Testis (tissue), 3 donors: ENCODE data around the gene PRDM13. TPM values are rescaled to one million over a fixed set of nuclear protein-coding genes. Genes with fewer than 3 reads are reported as not detected.
"Not testable (repeated sequence)": the region's sequence is repeated elsewhere in the genome, so short reads cannot be mapped to it uniquely, and the experiment has no call there.

Experiments used
- DNase-seq: peaks from one replicate; pipeline ENCODE4 v3.0.0-alpha.2; 2019
- H3K27ac ChIP-seq, 2 donors: fragments of 200-600 bp; sonication (generic); one replicate each; pipeline ENCODE4 v1.5.1; 2019
- H3K27me3 ChIP-seq: fragments of 200-600 bp; sonication (generic); one replicate; pipeline ENCODE4 v1.5.1; 2019
- H3K36me3 ChIP-seq: fragments of 200-600 bp; sonication (generic); one replicate; pipeline ENCODE4 v1.5.1; 2017; ENCODE audit warnings: low read depth; ENCODE audit errors: missing control alignments
- H3K4me1 ChIP-seq: fragments of 200-600 bp; sonication (generic); one replicate; pipeline ENCODE4 v1.5.1; 2019
- H3K4me3 ChIP-seq, 2 donors: fragments of 200-600 bp; sonication (generic); one replicate each; pipeline ENCODE4 v1.5.1; 2017 to 2019
- H3K9me3 ChIP-seq: fragments of 200-600 bp; sonication (generic); one replicate; pipeline ENCODE4 v1.5.1; 2017
- CTCF ChIP-seq, 3 experiments: fragments of 450-650 bp in 2 of 3; fragments of 200-600 bp in 1 of 3; sonication (generic) in 1 of 3; IDR thresholded peaks; one replicate each; pipeline ENCODE4 v1.5.1; 2016 to 2019; ENCODE audit warnings: antibody characterized with exemption in 3 of 3, mild to moderate bottlenecking in 2 of 3, moderate library complexity in 1 of 3
- POLR2A ChIP-seq: fragments of 450-650 bp; IDR thresholded peaks from one replicate; pipeline ENCODE4 v1.6.1; 2017; ENCODE audit warnings: antibody characterized with exemption, mild to moderate bottlenecking, moderate library complexity
- WGBS, 2 donors: methylation state at CpG; one replicate each; pipeline ENCODE4 v1.1.5; 2018; 5-methylcytosine and 5-hydroxymethylcytosine counted together
- intact Hi-C: fragments of 100-400 bp; cut with DNase I; formaldehyde crosslinking; loops from one replicate; pipeline ENCODE4 v1.15.1; 2023; ENCODE audit warnings: low total_unique reads
- polyA plus RNA-seq: library from polyadenylated mRNA; stranded (reverse); fragments of 350-450 nt; fragmentation: Illumina TruSeq; extraction: RNeasy Lipid Tissue Mini Kit (QIAGEN cat#74804); gene quantifications from one replicate; pipeline ENCODE4 v1.2.3, GENCODE V29; 2014; ENCODE audit warnings: low read depth, low replicate concordance; ENCODE audit not compliant: insufficient read depth
- total RNA-seq, 2 donors: library from RNA; depleted of rRNA; stranded (reverse); fragments of >200 nt; gene quantifications; one replicate each; pipeline ENCODE4 v1.2.3, GENCODE V29; 2016

PRDM13 gene
- total and polyA plus RNA-seq, 3 donors from 2014 or later = 0.16 to 1.0 (median 0.68) TPM

DNA sequence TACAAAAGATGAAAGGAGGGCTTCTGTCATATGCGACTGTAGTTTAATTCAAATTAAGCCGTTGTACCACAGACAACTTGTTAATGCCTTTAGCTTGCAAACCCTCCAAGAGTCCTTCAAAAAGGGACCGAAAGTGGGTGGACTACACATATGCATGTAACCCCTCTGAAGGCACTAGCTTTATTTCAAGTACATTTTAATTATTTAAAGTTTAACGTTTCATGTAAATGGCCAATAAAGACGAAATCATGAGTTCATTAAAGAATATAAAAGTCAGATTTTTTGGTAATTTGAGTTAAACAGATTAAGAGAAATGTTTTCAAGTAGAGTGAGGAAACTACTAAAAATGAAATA lies 12.8 kb downstream of the PRDM13 start:
- Histone ChIP-seq H3K4me1 (no peaks in the 10 kb centered on the region), H3K27me3 (no peaks in the 10 kb centered on the region)
- TF ChIP-seq CTCF (IDR thresholded peaks at IDR 0.05) (no peak), POLR2A (no peak)

DNA sequence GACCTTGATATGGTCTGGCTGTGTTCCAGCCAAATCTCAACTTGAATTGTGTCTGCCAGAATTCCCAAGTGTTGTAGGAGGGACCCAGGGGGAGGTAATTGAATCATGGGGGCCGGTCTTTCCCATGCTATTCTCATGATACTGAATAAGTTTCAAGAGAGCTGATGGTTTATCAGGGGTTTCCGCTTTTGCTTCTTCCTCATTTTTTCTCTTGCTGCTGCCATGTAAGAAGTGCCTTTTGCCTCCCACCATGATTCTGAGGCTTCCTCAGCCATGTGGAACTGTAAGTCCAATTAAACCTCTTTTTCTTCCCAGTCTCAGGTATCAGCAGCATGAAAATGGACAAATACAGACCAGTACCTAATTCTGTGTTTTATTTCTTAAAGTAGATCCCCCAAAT lies 15.4 kb downstream of the PRDM13 start:
- H3K4me1 ChIP-seq, H3K36me3 ChIP-seq, intact Hi-C loops, H3K27me3 ChIP-seq, H3K4me3 ChIP-seq, DNase-seq, H3K9me3 ChIP-seq, H3K27ac ChIP-seq: not testable (repeated sequence)
- WGBS, 2 donors = 85 to 89% methylated on average over 2 of the region's 2 CpGs

More for the DNA sequence above, 12.8 kb downstream of the PRDM13 start:
- Histone ChIP-seq H3K36me3 (no peaks in the 10 kb centered on the region), H3K27ac (no peak overlapping the region), H3K9me3 (no peaks in the 10 kb centered on the region), H3K4me3 (peak overlapping the region; percentile 38 to 47)
- DNase-seq = no peak
- intact Hi-C loops = no loop called here
- WGBS, 2 donors = 13% methylated on average over 5 of the region's 5 CpGs

DNA sequence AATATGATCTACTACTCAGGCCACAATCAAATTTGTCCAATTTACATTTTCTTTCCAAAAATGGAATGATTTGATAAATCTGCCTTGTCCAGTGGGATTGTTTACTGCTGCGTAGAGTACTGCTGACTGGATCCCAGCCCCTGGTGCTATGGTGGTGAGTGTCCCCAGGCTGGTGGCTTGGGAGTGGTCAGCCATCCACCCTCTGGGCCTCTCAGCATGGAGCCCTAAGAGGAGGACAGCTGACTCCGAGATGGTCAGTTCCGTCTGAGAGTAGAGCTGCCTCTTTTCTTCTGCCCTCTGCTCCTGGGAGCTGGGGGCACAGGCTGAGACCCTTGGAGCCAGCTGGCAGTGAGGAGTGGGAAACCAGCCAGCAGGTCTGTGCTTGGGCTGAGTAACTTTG lies 22.7 kb downstream of the PRDM13 start:
- WGBS, 2 donors = 72 to 76% methylated on average over 3 of the region's 3 CpGs
- TF ChIP-seq CTCF (IDR thresholded peaks at IDR 0.05) (no peak), POLR2A (no peak)
- Histone ChIP-seq H3K9me3 (no peaks in the 10 kb centered on the region), H3K27ac (no peak overlapping the region), H3K4me1 (no peaks in the 10 kb centered on the region), H3K27me3 (no peaks in the 10 kb centered on the region), H3K36me3 (no peaks in the 10 kb centered on the region), H3K4me3 (no peak overlapping the region)
- intact Hi-C loops = no loop called here
- DNase-seq = no peak

DNA sequence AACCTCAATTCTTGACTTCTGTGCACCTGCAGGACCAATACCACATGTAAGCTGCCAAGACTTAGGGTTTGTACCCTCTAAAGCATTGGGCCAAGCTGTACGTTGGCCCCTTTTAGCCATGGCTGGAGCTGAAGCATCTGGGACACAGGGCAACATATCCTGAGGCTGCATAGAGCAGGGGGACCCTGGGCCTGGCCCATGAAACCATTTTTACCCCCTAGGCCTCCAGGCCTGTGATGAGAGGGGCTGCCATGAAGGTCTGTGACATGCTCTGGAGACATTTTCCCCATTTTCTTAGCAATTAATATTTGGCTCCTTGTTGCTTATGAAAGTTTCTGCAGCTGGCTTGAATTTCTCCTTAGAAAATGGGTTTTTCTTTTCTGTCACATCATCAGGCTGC lies 31.0 kb downstream of the PRDM13 start:
- H3K27ac ChIP-seq = no peak overlapping the region
- DNase-seq = no peak
- no peaks in the 10 kb centered on the region for H3K9me3 ChIP-seq
- WGBS, 2 donors = 53 to 67% methylated on average over 1 of the region's 1 CpG
- TF ChIP-seq CTCF (IDR thresholded peaks at IDR 0.05) (no peak), POLR2A (no peak)
- no peaks in the 10 kb centered on the region for H3K27me3 ChIP-seq
- H3K4me3 ChIP-seq = no peak overlapping the region
- intact Hi-C loops = no loop called here
- no peaks in the 10 kb centered on the region for H3K4me1 ChIP-seq
- H3K36me3 ChIP-seq = no peaks in the 10 kb centered on the region

GRCh38 chr6:99638358-99638757 lies 31.7 kb downstream of the PRDM13 start:
- 86% methylated on average over 1 of the region's 1 CpG for WGBS, 2 donors
- DNase-seq, H3K4me3 ChIP-seq, H3K27me3 ChIP-seq, H3K9me3 ChIP-seq, H3K27ac ChIP-seq, intact Hi-C loops, H3K4me1 ChIP-seq, H3K36me3 ChIP-seq: not testable (repeated sequence)

DNA sequence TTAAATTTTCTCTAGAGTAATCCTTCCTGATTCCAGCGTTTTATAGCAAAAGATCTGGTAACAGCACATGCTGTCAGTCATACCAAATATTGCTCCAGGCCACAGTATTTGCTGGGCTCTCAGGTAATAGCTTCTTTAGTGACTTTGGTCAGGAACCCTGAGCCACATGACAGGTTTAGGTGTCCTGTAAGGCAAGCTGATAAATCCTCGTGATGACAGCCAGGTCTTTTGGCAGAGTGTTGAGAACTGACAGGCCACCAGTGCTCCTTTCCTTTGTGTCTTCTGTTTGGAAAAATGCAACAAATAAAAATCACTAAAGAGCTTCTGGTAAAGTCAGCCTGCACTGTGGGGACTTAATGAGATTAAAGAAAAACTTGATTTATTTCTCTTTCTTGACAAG lies 34.6 kb downstream of the PRDM13 start:
- no peaks in the 10 kb centered on the region for H3K4me1 ChIP-seq
- intact Hi-C loops = no loop called here
- WGBS, 2 donors = 65 to 74% methylated on average over 2 of the region's 2 CpGs

More for the DNA sequence above, 34.6 kb downstream of the PRDM13 start:
- DNase-seq = no peak
- no peak overlapping the region for H3K4me3 ChIP-seq
- no peaks in the 10 kb centered on the region for H3K9me3 ChIP-seq
- no peaks in the 10 kb centered on the region for H3K27me3 ChIP-seq
- no peak overlapping the region for H3K27ac ChIP-seq
- no peaks in the 10 kb centered on the region for H3K36me3 ChIP-seq
- no peak for TF ChIP-seq POLR2A
- TF ChIP-seq CTCF (IDR thresholded peaks at IDR 0.05) = no peak
